ENCODE measurements around the gene AHCYL1. TPM values are rescaled to one million over a fixed set of nuclear protein-coding genes. Genes with fewer than 3 reads are reported as not detected.
A peak's percentile ranks its signal among the peaks of the same experiment; 100 is the strongest.

AHCYL1 gene
- total and polyA plus RNA-seq, 12 donors: 21.9 to 58.9 (median 47.4) TPM

GRCh38 chr1:109978761-109979488, 5.6 kb upstream of the AHCYL1 start:
- Histone ChIP-seq H3K36me3 (no peaks in the 10 kb centered on the region), H3K27me3 (no peaks in the 10 kb centered on the region), H3K4me3 (no peak overlapping the region), H3K27ac (peak overlapping the region in 5 of 10 donors; percentile 10 to 58 (median 20)), H3K9me3 (no peaks in the 10 kb centered on the region), H3K4me1 (peaks cover 3 to 55% (median 30%) of the 10 kb centered on the region in 9 donors)
- WGBS, 2 donors: 71 to 81% methylated on average over 9 of the region's 9 CpGs
- TF ChIP-seq, protein P1, sequence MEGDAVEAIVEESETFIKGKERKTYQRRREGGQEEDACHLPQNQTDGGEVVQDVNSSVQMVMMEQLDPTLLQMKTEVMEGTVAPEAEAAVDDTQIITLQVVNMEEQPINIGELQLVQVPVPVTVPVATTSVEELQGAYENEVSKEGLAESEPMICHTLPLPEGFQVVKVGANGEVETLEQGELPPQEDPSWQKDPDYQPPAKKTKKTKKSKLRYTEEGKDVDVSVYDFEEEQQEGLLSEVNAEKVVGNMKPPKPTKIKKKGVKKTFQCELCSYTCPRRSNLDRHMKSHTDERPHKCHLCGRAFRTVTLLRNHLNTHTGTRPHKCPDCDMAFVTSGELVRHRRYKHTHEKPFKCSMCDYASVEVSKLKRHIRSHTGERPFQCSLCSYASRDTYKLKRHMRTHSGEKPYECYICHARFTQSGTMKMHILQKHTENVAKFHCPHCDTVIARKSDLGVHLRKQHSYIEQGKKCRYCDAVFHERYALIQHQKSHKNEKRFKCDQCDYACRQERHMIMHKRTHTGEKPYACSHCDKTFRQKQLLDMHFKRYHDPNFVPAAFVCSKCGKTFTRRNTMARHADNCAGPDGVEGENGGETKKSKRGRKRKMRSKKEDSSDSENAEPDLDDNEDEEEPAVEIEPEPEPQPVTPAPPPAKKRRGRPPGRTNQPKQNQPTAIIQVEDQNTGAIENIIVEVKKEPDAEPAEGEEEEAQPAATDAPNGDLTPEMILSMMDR (IDR thresholded peaks at IDR 0.05): no peak
- DNase-seq (no peak), ATAC-seq (no peak)
- intact Hi-C loops (cut with DNase I): loop anchor here in 3 of 10 donors (5.0 to 10.0 kb wide), 3 partner anchors 47 to 67 kb away; partner anchors contain the start of gene CSF1 (in 1 of the 3)

GRCh38 chr1:109979489-109980091, 5.0 kb upstream of the AHCYL1 start:
- H3K9me3 ChIP-seq: no peaks in the 10 kb centered on the region
- H3K4me1 ChIP-seq: peaks cover 3 to 59% (median 35%) of the 10 kb centered on the region in 9 donors
- H3K36me3 ChIP-seq: no peaks in the 10 kb centered on the region
- H3K4me3 ChIP-seq: no peak overlapping the region
- WGBS, 2 donors: 59 to 63% methylated on average over 5 of the region's 5 CpGs
- TF ChIP-seq, protein P1 (IDR thresholded peaks at IDR 0.05): no peak
- no peaks in the 10 kb centered on the region for H3K27me3 ChIP-seq
- no peak for ATAC-seq
- no peak for DNase-seq
- intact Hi-C loops (cut with DNase I): loop anchor here (5.0 to 10.0 kb wide), 13 partner anchors 47 to 435 kb away; partner anchors contain the start of genes GNAI3 (in 6 of the 10), CSF1 (in 4 of the 10) and GSTM4 (in 1 of the 10)
- peak overlapping the region in 2 of 10 donors; percentile 16 to 58 for H3K27ac ChIP-seq

DNA sequence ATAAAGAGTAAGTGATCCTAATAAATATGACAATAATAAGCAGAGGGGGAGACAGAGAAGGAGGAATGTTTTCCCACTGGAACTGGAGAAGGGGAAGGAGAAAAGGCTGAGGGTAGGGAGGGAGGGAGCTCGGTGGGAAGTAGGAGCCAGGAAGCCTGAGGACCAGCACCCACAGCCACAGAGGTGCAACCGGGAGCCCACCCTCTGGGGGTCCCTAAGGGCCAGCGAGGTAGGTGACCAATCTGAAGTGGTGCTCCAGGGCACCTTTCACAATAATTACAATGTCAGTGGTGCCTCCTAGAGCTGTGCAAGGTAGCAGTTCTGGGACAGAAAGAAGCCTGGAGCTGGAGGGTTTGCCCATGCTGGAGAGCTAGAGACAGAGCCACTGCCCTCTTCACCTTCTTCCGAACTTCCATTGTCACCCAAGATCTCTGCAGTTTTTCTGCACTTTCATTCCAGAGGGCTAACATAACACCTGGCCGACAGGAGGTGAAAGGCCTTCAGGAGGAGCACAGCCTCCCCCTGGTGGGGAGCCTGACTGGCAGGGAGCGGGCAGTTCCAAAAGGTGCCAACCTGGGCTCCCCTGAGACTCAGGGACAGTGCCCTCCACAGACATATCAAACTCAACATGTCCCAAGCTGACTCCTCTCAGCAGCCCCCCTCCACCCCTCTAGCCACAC, 4.1 kb upstream of the AHCYL1 start:
- Histone ChIP-seq H3K4me1 (peaks cover 3 to 61% (median 35%) of the 10 kb centered on the region in 9 donors), H3K27ac (no peak overlapping the region), H3K36me3 (no peaks in the 10 kb centered on the region), H3K9me3 (no peaks in the 10 kb centered on the region), H3K27me3 (no peaks in the 10 kb centered on the region), H3K4me3 (no peak overlapping the region)
- 52 to 58% methylated on average over 6 of the region's 6 CpGs for WGBS, 2 donors
- peak in 1 of 2 donors; percentile 33 for DNase-seq
- ATAC-seq: no peak
- TF ChIP-seq, protein P1 (IDR thresholded peaks at IDR 0.05): peak; percentile 23 to 71 (median 53)
- intact Hi-C loops (cut with DNase I): loop anchor here in 9 of 10 donors (5.0 to 10.0 kb wide), 12 partner anchors 48 to 436 kb away; partner anchors contain the start of genes GNAI3 (in 6 of the 9), CSF1 (in 3 of the 9) and GSTM4 (in 1 of the 9)

- Histone ChIP-seq H3K27me3 (no peaks in the 10 kb centered on the region), H3K36me3 (no peaks in the 10 kb centered on the region), H3K27ac (no peak overlapping the region), H3K4me1 (peaks cover 3 to 62% (median 36%) of the 10 kb centered on the region in 9 donors), H3K4me3 (no peak overlapping the region), H3K9me3 (no peaks in the 10 kb centered on the region)
- DNase-seq (no peak), ATAC-seq (no peak)
- TF ChIP-seq, protein P1 (IDR thresholded peaks at IDR 0.05): peak in 1 of 9 donors; percentile 6
- intact Hi-C loops (cut with DNase I): loop anchor here in 9 of 10 donors (5.0 to 10.0 kb wide), 12 partner anchors 49 to 436 kb away; partner anchors contain the start of genes GNAI3 (in 6 of the 9), CSF1 (in 3 of the 9) and GSTM4 (in 1 of the 9)
- 67 to 81% methylated on average over 4 of the region's 4 CpGs for WGBS, 2 donors
Measured at GRCh38 chr1:109981004-109981335, 3.6 kb upstream of the AHCYL1 start.

Measured in heart right ventricle (tissue), 16 donors.